ENCODE data around the gene TTLL3. TPM values are rescaled to one million over a fixed set of nuclear protein-coding genes. Genes with fewer than 3 reads are reported as not detected.
A peak's percentile ranks its signal among the peaks of the same experiment; 100 is the strongest.

Gene TTLL3
- total RNA-seq, 1 experiment from 2014 or later = 19.5 TPM

GRCh38 chr3:9820543-9820942 is 10.5 kb downstream of the TTLL3 start:
- intact Hi-C loops (cut with micrococcal nuclease; ENCODE audit: unreplicated experiment) = no loop called here
- Mint-ChIP-seq H3K9me3 (ENCODE audit: low read depth, unreplicated experiment) (no peaks in the 10 kb centered on the region), H3K27ac (ENCODE audit: unreplicated experiment) (no peak overlapping the region), H3K4me1 (ENCODE audit: low read depth, unreplicated experiment) (no peaks in the 10 kb centered on the region), H3K36me3 (ENCODE audit: insufficient read depth, unreplicated experiment) (peaks cover 7% of the 10 kb centered on the region), H3K27me3 (ENCODE audit: unreplicated experiment) (no peaks in the 10 kb centered on the region), H3K4me3 (ENCODE audit: low read depth, unreplicated experiment) (no peak overlapping the region)
- DNase-seq = no peak
- no TSS peak for BruUV-seq (replicated peaks)
- CTCF ChIA-PET = interaction anchor here (2.1 kb wide), 1 partner anchor 126 kb away, joined by 5 read pairs; no protein-coding TSS in a partner anchor
- no peak for TF ChIP-seq CTCF (IDR thresholded peaks at IDR 0.05; ENCODE audit: unreplicated experiment)

- CTCF ChIA-PET = no interaction called here
- Mint-ChIP-seq H3K4me1 (ENCODE audit: low read depth, unreplicated experiment) (no peaks in the 10 kb centered on the region), H3K36me3 (ENCODE audit: insufficient read depth, unreplicated experiment) (peaks cover 7% of the 10 kb centered on the region), H3K9me3 (ENCODE audit: low read depth, unreplicated experiment) (no peaks in the 10 kb centered on the region), H3K4me3 (ENCODE audit: low read depth, unreplicated experiment) (no peak overlapping the region), H3K27ac (ENCODE audit: unreplicated experiment) (no peak overlapping the region), H3K27me3 (ENCODE audit: unreplicated experiment) (no peaks in the 10 kb centered on the region)
- DNase-seq = no peak
- BruUV-seq (replicated peaks) = no TSS peak
- TF ChIP-seq CTCF (IDR thresholded peaks at IDR 0.05; ENCODE audit: unreplicated experiment) = no peak
- intact Hi-C loops (cut with micrococcal nuclease; ENCODE audit: unreplicated experiment) = no loop called here
Observed at GRCh38 chr3:9820946-9821345, 10.9 kb downstream of the TTLL3 start.

- DNase-seq = no peak
- no TSS peak for BruUV-seq (replicated peaks)
- Mint-ChIP-seq H3K9me3 (ENCODE audit: low read depth, unreplicated experiment) (no peaks in the 10 kb centered on the region), H3K27me3 (ENCODE audit: unreplicated experiment) (no peaks in the 10 kb centered on the region), H3K27ac (ENCODE audit: unreplicated experiment) (no peak overlapping the region), H3K36me3 (ENCODE audit: insufficient read depth, unreplicated experiment) (peaks cover 12% of the 10 kb centered on the region), H3K4me1 (ENCODE audit: low read depth, unreplicated experiment) (no peaks in the 10 kb centered on the region), H3K4me3 (ENCODE audit: low read depth, unreplicated experiment) (no peak overlapping the region)
- intact Hi-C loops (cut with micrococcal nuclease; ENCODE audit: unreplicated experiment) = no loop called here
- TF ChIP-seq CTCF (IDR thresholded peaks at IDR 0.05; ENCODE audit: unreplicated experiment) = no peak
- CTCF ChIA-PET = no interaction called here
Observed at GRCh38 chr3:9825451-9826040, 15.5 kb downstream of the TTLL3 start.

- Mint-ChIP-seq H3K27me3 (ENCODE audit: unreplicated experiment) (no peaks in the 10 kb centered on the region), H3K36me3 (ENCODE audit: insufficient read depth, unreplicated experiment) (peaks cover 5% of the 10 kb centered on the region), H3K4me1 (ENCODE audit: low read depth, unreplicated experiment) (no peaks in the 10 kb centered on the region), H3K27ac (ENCODE audit: unreplicated experiment) (no peak overlapping the region), H3K4me3 (ENCODE audit: low read depth, unreplicated experiment) (no peak overlapping the region), H3K9me3 (ENCODE audit: low read depth, unreplicated experiment) (no peaks in the 10 kb centered on the region)
- BruUV-seq (replicated peaks) = no TSS peak
- TF ChIP-seq CTCF (IDR thresholded peaks at IDR 0.05; ENCODE audit: unreplicated experiment) = no peak
- intact Hi-C loops (cut with micrococcal nuclease; ENCODE audit: unreplicated experiment) = no loop called here
- DNase-seq = peak; percentile 43
- CTCF ChIA-PET = interaction anchor here (0.6 to 1.2 kb wide), 2 partner anchors 119 to 574 kb away, joined by 3 to 6 read pairs; no protein-coding TSS in a partner anchor
Observed at GRCh38 chr3:9826815-9827573, 16.9 kb downstream of the TTLL3 start.
